HG03175 (cell line): Measurements from ENCODE around the gene TBL3.

Source experiments
- ATAC-seq: cut with Tn5 transposase; IDR thresholded peaks from one replicate; pipeline ENCODE4 v1.9.1; 2021; ENCODE audit warnings: mild to moderate bottlenecking, moderate library complexity; ENCODE audit not compliant: unreplicated experiment

Gene TBL3

GRCh38 chr16:1981398-1981836, 9.6 kb downstream of the TBL3 start, which contains the start of gene NOXO1:
Gene NOXO1, minus strand, starts transcription at chr16:1981469. Its CDS starts 290 bp downstream, at chr16:1981179.
- no peak for ATAC-seq

- no peak for ATAC-seq
Measured at GRCh38 chr16:1982013-1982433, 10.2 kb downstream of the TBL3 start.

GRCh38 chr16:1982991-1983543, 11.2 kb downstream of the TBL3 start:
- no peak for ATAC-seq

- ATAC-seq, result peak; percentile 78
Measured at GRCh38 chr16:1983544-1984346, 11.9 kb downstream of the TBL3 start, which contains the start of gene GFER. Gene GFER, plus strand, starts transcription at chr16:1984193. Its CDS starts 26 bp downstream, at chr16:1984219.

GRCh38 chr16:1984347-1985225, 12.7 kb downstream of the TBL3 start:
- ATAC-seq, result peak; percentile 4

DNA sequence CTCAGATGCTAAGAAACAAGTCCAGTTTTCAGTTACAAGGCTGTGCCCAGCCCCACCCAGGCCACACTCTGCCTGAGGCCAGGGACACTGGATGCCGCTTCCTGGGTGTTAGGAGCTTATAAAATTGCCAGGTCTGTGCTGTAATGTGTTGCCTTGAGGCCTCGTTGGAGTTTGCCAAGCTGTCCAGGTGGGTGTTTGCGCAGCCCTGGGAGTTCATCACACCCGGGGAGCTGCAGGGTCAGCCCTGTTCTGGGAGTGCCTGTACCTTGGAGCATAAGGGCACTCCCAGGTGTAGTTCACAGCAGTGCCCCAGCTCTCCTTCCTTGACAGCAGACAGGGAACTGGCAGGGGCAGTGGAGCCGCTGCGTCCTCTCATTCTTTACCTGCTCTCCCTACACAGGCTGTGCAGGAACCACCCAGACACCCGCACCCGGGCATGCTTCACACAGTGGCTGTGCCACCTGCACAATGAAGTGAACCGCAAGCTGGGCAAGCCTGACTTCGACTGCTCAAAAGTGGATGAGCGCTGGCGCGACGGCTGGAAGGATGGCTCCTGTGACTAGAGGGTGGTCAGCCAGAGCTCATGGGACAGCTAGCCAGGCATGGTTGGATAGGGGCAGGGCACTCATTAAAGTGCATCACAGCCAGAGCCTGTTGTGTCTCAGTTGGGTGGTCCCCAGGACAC, 13.8 kb downstream of the TBL3 start:
- no peak for ATAC-seq

GRCh38 chr16:1987198-1987597, 15.3 kb downstream of the TBL3 start:
- no peak for ATAC-seq

DNA sequence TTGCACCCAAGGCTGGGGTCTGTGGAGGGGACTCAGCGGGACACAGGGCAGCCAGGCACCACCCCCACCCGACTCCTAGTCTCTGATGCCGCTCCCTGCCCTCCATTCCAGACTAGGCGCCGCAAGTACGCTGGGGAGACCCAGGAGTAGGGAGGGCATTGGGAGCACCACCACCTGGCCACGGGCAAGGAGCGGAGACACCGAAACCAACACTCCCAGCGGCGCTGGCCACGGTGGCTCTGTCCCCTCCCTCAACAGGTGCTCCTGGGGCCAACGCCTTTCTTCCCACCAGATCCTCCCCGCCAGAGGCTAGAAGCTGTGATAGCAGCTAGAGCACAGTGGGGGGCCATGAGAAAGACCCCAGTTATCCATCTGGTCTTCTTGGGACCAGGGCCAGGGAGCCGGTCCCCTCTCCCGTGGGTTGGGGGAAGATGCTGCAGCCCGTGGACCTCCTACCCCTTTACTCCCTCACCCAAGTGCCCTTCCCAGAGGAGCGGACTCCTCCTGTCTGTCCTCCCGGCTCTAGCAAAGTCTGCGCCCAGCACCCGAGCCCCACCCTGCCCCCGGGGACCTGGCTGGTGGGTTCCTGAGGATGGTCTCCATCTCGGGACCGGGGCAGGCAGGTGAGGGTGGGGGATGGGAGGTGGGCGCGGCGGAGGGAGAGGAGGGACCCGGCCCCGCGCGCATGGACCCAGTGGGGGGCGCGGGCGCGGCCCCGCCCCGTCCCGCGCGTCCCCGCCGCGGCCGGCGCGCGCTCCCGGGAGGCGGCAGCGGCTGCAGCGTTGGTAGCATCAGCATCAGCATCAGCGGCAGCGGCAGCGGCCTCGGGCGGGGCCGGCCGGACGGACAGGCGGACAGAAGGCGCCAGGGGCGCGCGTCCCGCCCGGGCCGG, 17.6 kb downstream of the TBL3 start, which contains the start of gene SYNGR3:
SYNGR3 (plus strand) TSS at position 762 of the 892 bp plus-strand sequence. CDS start 133 bp downstream, outside the sequence.
- no peak for ATAC-seq

- ATAC-seq, result no peak
Measured at GRCh38 chr16:1990101-1990350, 18.2 kb downstream of the TBL3 start.

- ATAC-seq, result no peak
Measured at GRCh38 chr16:1990351-1991134, 18.7 kb downstream of the TBL3 start.

- ATAC-seq, result peak; percentile 46
Measured at GRCh38 chr16:1991135-1991551, 19.3 kb downstream of the TBL3 start.

DNA sequence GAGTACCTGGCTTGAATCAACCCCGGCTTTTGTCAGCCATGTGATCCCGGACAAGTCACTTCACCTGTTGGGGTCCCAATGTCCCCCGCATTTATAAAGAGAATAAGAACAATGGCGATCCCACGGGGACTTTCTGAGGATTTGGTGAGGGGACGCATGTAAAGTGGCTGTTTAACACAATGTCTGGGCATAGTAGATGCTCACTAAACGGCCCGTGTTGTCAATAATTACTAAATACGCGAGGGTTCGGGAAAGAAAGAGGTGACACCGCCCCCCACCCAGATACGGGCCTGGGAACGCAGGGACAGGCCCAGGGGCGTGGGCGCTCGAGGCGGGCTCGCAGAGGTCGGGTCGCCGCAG, 19.7 kb downstream of the TBL3 start:
- no peak for ATAC-seq

GRCh38 chr16:1991948-1992703, 20.3 kb downstream of the TBL3 start:
- ATAC-seq, result peak; percentile 48

GRCh38 chr16:1992704-1993317, 21.0 kb downstream of the TBL3 start:
- ATAC-seq, result no peak

DNA sequence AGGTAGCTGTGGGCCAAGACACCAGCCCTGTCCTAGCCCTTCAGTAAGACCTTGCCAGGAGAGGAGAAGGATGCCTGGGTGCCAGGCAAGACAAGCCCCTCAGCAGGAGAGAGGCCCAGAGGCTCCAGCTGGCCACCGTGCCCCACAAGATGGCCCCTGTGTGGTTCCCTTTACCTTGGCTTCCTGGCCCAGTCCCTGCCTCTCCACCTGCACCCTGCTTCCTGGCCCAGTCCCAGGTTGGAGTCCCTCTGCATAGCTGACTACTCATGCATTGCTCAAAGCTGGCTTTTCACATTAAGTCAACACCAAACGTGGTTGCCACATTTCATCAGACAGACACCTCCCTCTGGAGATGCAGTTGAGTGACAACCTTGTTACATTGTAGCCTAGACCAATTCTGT, 21.9 kb downstream of the TBL3 start:
- ATAC-seq, result no peak

- ATAC-seq, result no peak
Measured at GRCh38 chr16:1997494-1998359, 25.9 kb downstream of the TBL3 start.

GRCh38 chr16:1998360-1998835, 26.5 kb downstream of the TBL3 start:
- ATAC-seq, result no peak
